Testis (tissue), 3 donors: ENCODE data around the gene TMEM117. TPM values are rescaled to one million over a fixed set of nuclear protein-coding genes. Genes with fewer than 3 reads are reported as not detected.
"Not testable (repeated sequence)": the region's sequence is repeated elsewhere in the genome, so short reads cannot be mapped to it uniquely, and the experiment has no call there.

Experiments used
- DNase-seq: peaks from one replicate; pipeline ENCODE4 v3.0.0-alpha.2; 2019
- H3K27ac ChIP-seq, 2 donors: fragments of 200-600 bp; sonication (generic); one replicate each; pipeline ENCODE4 v1.5.1; 2019
- H3K27me3 ChIP-seq: fragments of 200-600 bp; sonication (generic); one replicate; pipeline ENCODE4 v1.5.1; 2019
- H3K36me3 ChIP-seq: fragments of 200-600 bp; sonication (generic); one replicate; pipeline ENCODE4 v1.5.1; 2017; ENCODE audit warnings: low read depth; ENCODE audit errors: missing control alignments
- H3K4me1 ChIP-seq: fragments of 200-600 bp; sonication (generic); one replicate; pipeline ENCODE4 v1.5.1; 2019
- H3K4me3 ChIP-seq, 2 donors: fragments of 200-600 bp; sonication (generic); one replicate each; pipeline ENCODE4 v1.5.1; 2017 to 2019
- H3K9me3 ChIP-seq: fragments of 200-600 bp; sonication (generic); one replicate; pipeline ENCODE4 v1.5.1; 2017
- POLR2A ChIP-seq: fragments of 450-650 bp; IDR thresholded peaks from one replicate; pipeline ENCODE4 v1.6.1; 2017; ENCODE audit warnings: antibody characterized with exemption, mild to moderate bottlenecking, moderate library complexity
- WGBS, 2 donors: methylation state at CpG; one replicate each; pipeline ENCODE4 v1.1.5; 2018; 5-methylcytosine and 5-hydroxymethylcytosine counted together
- intact Hi-C: fragments of 100-400 bp; cut with DNase I; formaldehyde crosslinking; loops from one replicate; pipeline ENCODE4 v1.15.1; 2023; ENCODE audit warnings: low total_unique reads
- polyA plus RNA-seq: library from polyadenylated mRNA; stranded (reverse); fragments of 350-450 nt; fragmentation: Illumina TruSeq; extraction: RNeasy Lipid Tissue Mini Kit (QIAGEN cat#74804); gene quantifications from one replicate; pipeline ENCODE4 v1.2.3, GENCODE V29; 2014; ENCODE audit warnings: low read depth, low replicate concordance; ENCODE audit not compliant: insufficient read depth
- total RNA-seq, 2 donors: library from RNA; depleted of rRNA; stranded (reverse); fragments of >200 nt; gene quantifications; one replicate each; pipeline ENCODE4 v1.2.3, GENCODE V29; 2016
- TF ChIP-seq, protein P1 (sequence below), 3 experiments: fragments of 450-650 bp in 2 of 3; fragments of 200-600 bp in 1 of 3; sonication (generic) in 1 of 3; IDR thresholded peaks; one replicate each; pipeline ENCODE4 v1.5.1; 2016 to 2019; ENCODE audit warnings: antibody characterized with exemption in 3 of 3, mild to moderate bottlenecking in 2 of 3, moderate library complexity in 1 of 3

Gene TMEM117
- total and polyA plus RNA-seq, 3 donors from 2014 or later: 6.1 to 17.7 (median 14.8) TPM

DNA sequence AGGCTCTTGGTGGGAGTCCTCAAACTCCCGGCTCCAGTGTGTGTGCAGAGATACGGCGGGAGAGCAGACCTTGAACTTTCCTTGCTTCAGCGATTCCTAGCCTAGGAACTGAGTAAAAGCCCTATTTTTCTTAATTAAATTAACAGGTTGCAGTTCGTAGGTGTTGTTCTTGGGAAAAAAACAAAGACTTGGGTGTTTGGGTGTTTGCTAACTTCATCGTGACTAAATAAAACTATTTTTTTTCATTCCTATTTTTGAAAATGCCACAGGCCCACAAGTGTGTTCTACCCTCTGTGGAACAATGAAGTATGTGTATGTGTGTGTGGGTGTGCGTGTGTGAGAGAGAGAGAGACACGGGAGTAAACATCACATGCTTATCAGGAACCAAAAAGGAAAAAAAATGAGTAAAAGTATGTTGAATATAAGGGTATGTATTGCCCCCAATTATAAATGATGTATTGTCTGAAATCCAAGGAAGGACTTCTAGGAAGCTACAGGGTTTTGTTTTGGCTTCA is 651 bp downstream of the TMEM117 start:
- H3K4me1 ChIP-seq: peaks cover 19% of the 10 kb centered on the region
- 0% methylated on average over 7 to 8 of the region's 8 CpGs for WGBS, 2 donors
- H3K36me3 ChIP-seq: no peaks in the 10 kb centered on the region
- no peaks in the 10 kb centered on the region for H3K27me3 ChIP-seq
- peak overlapping the region; percentile 82 to 94 for H3K27ac ChIP-seq
- intact Hi-C loops: no loop called here
- no peak for DNase-seq
- no peaks in the 10 kb centered on the region for H3K9me3 ChIP-seq
- H3K4me3 ChIP-seq: peak overlapping the region; percentile 72 to 84
- TF ChIP-seq, protein P1, sequence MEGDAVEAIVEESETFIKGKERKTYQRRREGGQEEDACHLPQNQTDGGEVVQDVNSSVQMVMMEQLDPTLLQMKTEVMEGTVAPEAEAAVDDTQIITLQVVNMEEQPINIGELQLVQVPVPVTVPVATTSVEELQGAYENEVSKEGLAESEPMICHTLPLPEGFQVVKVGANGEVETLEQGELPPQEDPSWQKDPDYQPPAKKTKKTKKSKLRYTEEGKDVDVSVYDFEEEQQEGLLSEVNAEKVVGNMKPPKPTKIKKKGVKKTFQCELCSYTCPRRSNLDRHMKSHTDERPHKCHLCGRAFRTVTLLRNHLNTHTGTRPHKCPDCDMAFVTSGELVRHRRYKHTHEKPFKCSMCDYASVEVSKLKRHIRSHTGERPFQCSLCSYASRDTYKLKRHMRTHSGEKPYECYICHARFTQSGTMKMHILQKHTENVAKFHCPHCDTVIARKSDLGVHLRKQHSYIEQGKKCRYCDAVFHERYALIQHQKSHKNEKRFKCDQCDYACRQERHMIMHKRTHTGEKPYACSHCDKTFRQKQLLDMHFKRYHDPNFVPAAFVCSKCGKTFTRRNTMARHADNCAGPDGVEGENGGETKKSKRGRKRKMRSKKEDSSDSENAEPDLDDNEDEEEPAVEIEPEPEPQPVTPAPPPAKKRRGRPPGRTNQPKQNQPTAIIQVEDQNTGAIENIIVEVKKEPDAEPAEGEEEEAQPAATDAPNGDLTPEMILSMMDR (IDR thresholded peaks at IDR 0.05): no peak
- TF ChIP-seq POLR2A: no peak

DNA sequence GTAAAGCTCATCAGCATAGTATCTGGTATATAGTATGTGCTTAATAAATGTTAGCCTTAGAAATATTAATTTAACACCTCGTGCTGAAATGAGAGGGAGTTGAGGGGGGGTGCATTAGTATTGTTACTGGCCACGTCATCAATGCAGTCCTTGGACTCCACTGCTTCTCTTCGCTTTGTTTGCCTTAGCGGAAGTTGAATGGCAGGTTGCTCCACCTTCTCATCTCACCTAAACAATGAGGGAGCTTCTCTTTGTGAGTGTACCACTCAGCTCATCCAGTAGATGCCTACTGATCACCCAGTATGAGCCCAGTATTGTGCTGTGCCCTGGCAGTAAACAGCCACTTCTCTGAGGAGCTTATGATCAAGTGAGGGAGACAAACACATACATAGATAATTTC is 4.5 kb downstream of the TMEM117 start:
- Histone ChIP-seq H3K9me3 (no peaks in the 10 kb centered on the region), H3K4me1 (peaks cover 9% of the 10 kb centered on the region), H3K27me3 (no peaks in the 10 kb centered on the region), H3K4me3 (no peak overlapping the region), H3K27ac (no peak overlapping the region), H3K36me3 (no peaks in the 10 kb centered on the region)
- TF ChIP-seq, protein P1 (IDR thresholded peaks at IDR 0.05): no peak
- no peak for TF ChIP-seq POLR2A
- DNase-seq: no peak
- intact Hi-C loops: no loop called here
- WGBS, 2 donors: 90 to 92% methylated on average over 4 of the region's 4 CpGs

- Histone ChIP-seq H3K36me3 (no peaks in the 10 kb centered on the region), H3K27ac (no peak overlapping the region), H3K9me3 (no peaks in the 10 kb centered on the region), H3K4me3 (no peak overlapping the region), H3K27me3 (no peaks in the 10 kb centered on the region), H3K4me1 (peaks cover 9% of the 10 kb centered on the region)
- WGBS, 2 donors: 84 to 91% methylated on average over 3 of the region's 3 CpGs
- no peak for DNase-seq
- intact Hi-C loops: no loop called here
- no peak for TF ChIP-seq POLR2A
- TF ChIP-seq, protein P1 (IDR thresholded peaks at IDR 0.05): no peak
Measured at GRCh38 chr12:43841253-43841652, 5.4 kb downstream of the TMEM117 start.

- 87 to 100% methylated on average over 1 of the region's 1 CpG for WGBS, 2 donors
- no peak for DNase-seq
- intact Hi-C loops: no loop called here
- H3K27me3 ChIP-seq: no peaks in the 10 kb centered on the region
- no peak overlapping the region for H3K4me3 ChIP-seq
- no peak overlapping the region for H3K27ac ChIP-seq
- no peaks in the 10 kb centered on the region for H3K9me3 ChIP-seq
- peaks cover 2% of the 10 kb centered on the region for H3K4me1 ChIP-seq
- H3K36me3 ChIP-seq: no peaks in the 10 kb centered on the region
- no peak for TF ChIP-seq POLR2A
- TF ChIP-seq, protein P1 (IDR thresholded peaks at IDR 0.05): no peak
Measured at GRCh38 chr12:43842259-43842658, 6.4 kb downstream of the TMEM117 start.

DNA sequence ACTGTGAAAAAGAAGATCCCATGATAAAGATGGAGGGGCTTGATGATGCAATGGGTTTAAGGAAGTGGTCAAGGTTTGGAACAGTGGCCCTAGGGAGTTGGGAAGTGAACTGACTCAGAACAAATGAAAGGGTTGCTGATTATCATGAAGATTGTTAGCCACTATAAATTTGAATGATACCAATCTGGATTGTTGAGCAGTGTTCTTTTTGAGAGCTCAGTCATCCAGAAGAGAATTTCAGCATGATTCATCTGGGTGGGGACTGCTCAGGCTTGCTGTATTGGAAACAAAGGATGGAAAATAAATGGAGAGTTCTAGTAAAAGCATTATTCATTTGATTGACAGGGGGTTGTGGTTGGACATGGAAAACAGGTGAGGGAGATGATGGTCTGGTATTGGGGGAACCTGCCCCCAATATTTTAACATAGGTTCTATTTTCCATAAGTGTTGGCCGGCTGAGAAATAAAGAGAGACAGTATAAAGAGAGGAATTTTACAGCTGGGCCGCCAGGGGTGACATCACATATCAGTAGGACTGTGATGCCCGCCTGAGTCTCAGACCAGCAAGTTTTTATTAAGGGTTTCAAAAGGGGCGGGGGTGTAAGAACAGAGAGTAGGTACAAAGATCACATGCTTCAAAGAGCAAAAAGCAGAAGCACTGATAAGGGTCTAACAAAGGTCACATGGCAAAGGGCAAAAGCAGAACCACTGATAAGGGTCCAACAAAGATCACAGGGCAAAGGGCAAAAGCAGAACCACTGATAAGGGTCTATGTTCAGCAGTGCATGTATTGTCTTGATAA is 11.7 kb downstream of the TMEM117 start:
- H3K27me3 ChIP-seq, DNase-seq, intact Hi-C loops, H3K4me3 ChIP-seq, H3K4me1 ChIP-seq, H3K36me3 ChIP-seq, H3K27ac ChIP-seq, H3K9me3 ChIP-seq: not testable (repeated sequence)
- 87 to 98% methylated on average over 4 of the region's 4 CpGs for WGBS, 2 donors
